SK-N-SH (cell line): Measurements from ENCODE around the gene DUT. TPM values are rescaled to one million over a fixed set of nuclear protein-coding genes. Genes with fewer than 3 reads are reported as not detected.

Source experiments
- CTCF ChIA-PET: fragments of 300-600, 350-600 bp; formaldehyde crosslinking; extraction: SDS; loops from one replicate; lab custom pipeline; 2021; lab: Yijun Ruan, JAX
- POLR2A ChIA-PET: fragments of 350-600 bp; sonication (Branson Sonifier 250); formaldehyde crosslinking; extraction: SDS; loops from one replicate; lab custom pipeline; 2020; ENCODE audit warnings: antibody characterized with exemption, inconsistent platforms; lab: Yijun Ruan, JAX
- DNase-seq: peaks from one replicate; pipeline ENCODE4 v3.0.0; 2012
- H2AFZ ChIP-seq: fragments of 200-600 bp; sonication (generic); 2 replicates; pipeline ENCODE4 v1.8.1; 2016; ENCODE audit warnings: antibody characterized with exemption, mild to moderate bottlenecking, low read depth
- H3F3A ChIP-seq: fragments of 200-600 bp; sonication (generic); replicated peaks from 2 replicates; pipeline ENCODE3; 2016; ENCODE audit warnings: antibody characterized with exemption, mild to moderate bottlenecking; ENCODE audit not compliant: insufficient read depth
- H3K27ac ChIP-seq, 2 experiments: fragments of 200-500 bp in 1 of 2; fragments of 200-600 bp in 1 of 2; sonication (Bioruptor generic) in 1 of 2; sonication (generic), shearing (Covaris generic) in 1 of 2; 2 replicates each; pipeline versions ENCODE4 v1.5.1 to v1.6.1; 2014 to 2016; ENCODE audit warnings: low read depth in 2 of 2, inconsistent platforms in 1 of 2, low read length in 1 of 2, mild to moderate bottlenecking in 1 of 2, mixed read lengths in 1 of 2
- H3K27me3 ChIP-seq: fragments of 200-600 bp; sonication (generic), shearing (Covaris generic); 2 replicates; pipeline ENCODE4 v1.6.1; 2016; ENCODE audit warnings: mixed run types; ENCODE audit not compliant: insufficient read depth
- H3K36me3 ChIP-seq, 2 experiments: fragments of 200-500 bp in 1 of 2; fragments of 200-600 bp in 1 of 2; sonication (Bioruptor generic) in 1 of 2; sonication (generic) in 1 of 2; replicated peaks in 1 of 2; 2 replicates each; pipeline versions ENCODE3 to v1.5.1; 2014 to 2016; ENCODE audit warnings: low read length in 1 of 2, mild to moderate bottlenecking in 1 of 2; ENCODE audit not compliant: insufficient read depth in 2 of 2, control insufficient read depth in 1 of 2
- H3K4me1 ChIP-seq, 2 experiments: fragments of 200-500 bp in 1 of 2; fragments of 200-600 bp in 1 of 2; sonication (Bioruptor generic) in 1 of 2; sonication (generic), shearing (Covaris generic) in 1 of 2; 2 replicates each; pipeline versions ENCODE4 v1.5.1 to v1.6.1; 2014 to 2016; ENCODE audit warnings: low read depth in 1 of 2, low read length in 1 of 2, mixed run types in 1 of 2; ENCODE audit not compliant: insufficient read depth in 2 of 2, control insufficient read depth in 1 of 2
- H3K4me2 ChIP-seq: fragments of 200-600 bp; sonication (generic), shearing (Covaris generic); 2 replicates; pipeline ENCODE4 v1.6.1; 2017; ENCODE audit warnings: mixed run types
- H3K4me3 ChIP-seq, 2 experiments: fragments of 200-500 bp in 1 of 2; fragments of 200-600 bp in 1 of 2; sonication (Bioruptor generic) in 1 of 2; sonication (generic), shearing (Covaris generic) in 1 of 2; 2 replicates each; pipeline versions ENCODE4 v1.5.1 to v1.8.1; 2014 to 2016; ENCODE audit warnings: low read depth in 2 of 2, inconsistent platforms in 1 of 2, low read length in 1 of 2, mild to moderate bottlenecking in 1 of 2, mixed read lengths in 1 of 2, moderate library complexity in 1 of 2
- H3K79me2 ChIP-seq: fragments of 200-600 bp; sonication (generic); 2 replicates; pipeline ENCODE4 v1.8.1; 2017; ENCODE audit warnings: mild to moderate bottlenecking; ENCODE audit not compliant: insufficient read depth
- H3K9ac ChIP-seq: fragments of 200-600 bp; sonication (generic); 2 replicates; pipeline ENCODE4 v1.6.1; 2017; ENCODE audit warnings: mixed run types
- H3K9me2 ChIP-seq: fragments of 200-600 bp; sonication (generic); 2 replicates; pipeline ENCODE4 v1.6.1; 2017; ENCODE audit warnings: mixed run types
- H3K9me3 ChIP-seq: fragments of 200-600 bp; sonication (generic); 2 replicates; pipeline ENCODE4 v1.6.1; 2017; ENCODE audit warnings: mixed run types, mild to moderate bottlenecking, moderate library complexity
- H4K20me1 ChIP-seq: fragments of 200-600 bp; sonication (generic); 2 replicates; pipeline ENCODE4 v1.6.1; 2017; ENCODE audit warnings: mild to moderate bottlenecking, mixed run types; ENCODE audit not compliant: insufficient read depth
- CHD2 ChIP-seq: fragments of 150-350 bp; IDR thresholded peaks from 2 replicates; pipeline ENCODE4 v1.6.1; 2018; ENCODE audit warnings: low read length; ENCODE audit not compliant: partially characterized antibody
- EZH2phosphoT487 ChIP-seq: fragments of 200-600 bp; sonication (generic); IDR thresholded peaks from 2 replicates; pipeline ENCODE4 v1.6.1; 2017; ENCODE audit warnings: low read depth, mixed run types, mild to moderate bottlenecking, antibody characterized with exemption, moderate library complexity, borderline replicate concordance
- FOSL2 ChIP-seq: IDR thresholded peaks from 2 replicates; pipeline ENCODE4 v1.4.0; 2012; ENCODE audit warnings: low read depth, mild to moderate bottlenecking, moderate library complexity, borderline replicate concordance
- FOXJ3 ChIP-seq: sonication (generic); formaldehyde crosslinking; IDR thresholded peaks from 2 replicates; pipeline ENCODE4 v1.5.1; 2020; ENCODE audit warnings: mild to moderate bottlenecking, missing genetic modification reagents
- GATA2 ChIP-seq: sonication (generic); formaldehyde crosslinking; IDR thresholded peaks from 2 replicates; pipeline ENCODE4 v1.5.0; 2020; ENCODE audit warnings: mild to moderate bottlenecking, missing genetic modification reagents
- JUND ChIP-seq: IDR thresholded peaks from 2 replicates; pipeline ENCODE4 v1.4.0; 2012
- MEF2A ChIP-seq: IDR thresholded peaks from 2 replicates; pipeline ENCODE4 v1.4.0; 2012; ENCODE audit warnings: low read depth, borderline replicate concordance
- NFIC ChIP-seq: IDR thresholded peaks from 2 replicates; pipeline ENCODE4 v1.4.0; 2012; ENCODE audit warnings: borderline replicate concordance
- NRF1 ChIP-seq: IDR thresholded peaks from 2 replicates; pipeline ENCODE4 v1.6.1; 2012; ENCODE audit warnings: low read depth, mild to moderate bottlenecking, low read length
- RAD21 ChIP-seq: IDR thresholded peaks from 2 replicates; pipeline ENCODE4 v1.6.1; 2012; ENCODE audit warnings: mild to moderate bottlenecking, low read length
- RCOR1 ChIP-seq: fragments of 150-350 bp; IDR thresholded peaks from 2 replicates; pipeline ENCODE4 v1.6.1; 2017; ENCODE audit warnings: antibody characterized with exemption, low read length
- RXRA ChIP-seq: IDR thresholded peaks from 2 replicates; pipeline ENCODE4 v1.4.0; 2012; ENCODE audit warnings: low read depth, mild to moderate bottlenecking, borderline replicate concordance
- SIN3A ChIP-seq: IDR thresholded peaks from 2 replicates; pipeline ENCODE4 v1.6.1; 2012; ENCODE audit warnings: low read depth, mild to moderate bottlenecking, low read length, moderate library complexity, borderline replicate concordance
- SMC3 ChIP-seq: IDR thresholded peaks from 2 replicates; pipeline ENCODE4 v1.6.1; 2012; ENCODE audit warnings: low read depth, low read length, improper control_type of control experiment
- TAF1 ChIP-seq: IDR thresholded peaks from 2 replicates; pipeline ENCODE4 v1.6.1; 2012; ENCODE audit warnings: low read depth, mild to moderate bottlenecking, low read length, moderate library complexity, borderline replicate concordance
- TEAD4 ChIP-seq: IDR thresholded peaks from 2 replicates; pipeline ENCODE4 v1.4.0; 2012; ENCODE audit warnings: mild to moderate bottlenecking, borderline replicate concordance; ENCODE audit not compliant: insufficient read depth
- YY1 ChIP-seq: IDR thresholded peaks from 2 replicates; pipeline ENCODE4 v1.4.0; 2012; ENCODE audit warnings: low read depth, mild to moderate bottlenecking
- WGBS: methylation state at CpG from one replicate; pipeline ENCODE4 v1.1.6; 2017; ENCODE audit warnings: low lambda C conversion rate; 5-methylcytosine and 5-hydroxymethylcytosine counted together
- polyA plus RNA-seq, 3 experiments: library from polyadenylated mRNA; depleted of rRNA; stranded (reverse); fragments of >200 nt; gene quantifications; 2 replicates each; pipeline ENCODE4 v1.2.3, GENCODE V29; 2012
- TF ChIP-seq, protein P1 (sequence below): IDR thresholded peaks from 2 replicates; pipeline ENCODE4; 2012
- TF ChIP-seq, protein P2 (sequence below): IDR thresholded peaks from 2 replicates; pipeline ENCODE4 v1.4.0; 2012; ENCODE audit warnings: low read depth, borderline replicate concordance
- TF ChIP-seq, protein P3 (sequence below): fragments of 150-350 bp; IDR thresholded peaks from 2 replicates; pipeline ENCODE4 v1.6.1; 2017; ENCODE audit warnings: antibody characterized with exemption, low read length, low read depth, borderline replicate concordance
- TF ChIP-seq, protein P4 (sequence below): IDR thresholded peaks from 2 replicates; pipeline ENCODE4 v1.6.1; 2012; ENCODE audit warnings: mild to moderate bottlenecking, low read depth, low read length, moderate library complexity

The DUT gene
- polyA plus RNA-seq, 1 of the 3 experiments (the other 2 are of a cell fraction): 79.3 TPM

DNA sequence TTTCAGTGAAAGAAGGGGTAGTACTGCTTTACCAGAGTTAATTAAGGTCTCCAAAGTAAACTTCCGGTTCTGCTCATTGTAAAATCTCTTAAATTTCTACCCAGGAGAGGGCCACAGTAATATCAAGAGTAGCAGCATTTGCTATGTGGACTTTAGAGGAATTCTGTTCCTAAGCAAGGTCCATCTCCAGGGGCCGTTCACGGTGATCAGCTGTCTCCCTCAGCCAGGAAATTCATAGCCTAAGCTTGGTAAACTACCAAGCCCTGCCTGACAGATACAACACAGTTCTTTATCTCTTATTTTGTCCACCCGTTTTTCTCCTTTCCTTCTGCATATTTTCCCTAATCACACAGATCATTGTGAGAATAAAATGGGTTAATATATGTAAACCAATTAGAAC, 2.3 kb downstream of the DUT start:
- TF ChIP-seq SIN3A: no peak
- TF ChIP-seq YY1: no peak
- TF ChIP-seq GATA2 (CRISPR knock-in tag): no peak
- TF ChIP-seq SMC3: no peak
- no peak for TF ChIP-seq RXRA
- no peak for TF ChIP-seq RCOR1
- no peak for TF ChIP-seq RAD21
- TF ChIP-seq, protein P1, sequence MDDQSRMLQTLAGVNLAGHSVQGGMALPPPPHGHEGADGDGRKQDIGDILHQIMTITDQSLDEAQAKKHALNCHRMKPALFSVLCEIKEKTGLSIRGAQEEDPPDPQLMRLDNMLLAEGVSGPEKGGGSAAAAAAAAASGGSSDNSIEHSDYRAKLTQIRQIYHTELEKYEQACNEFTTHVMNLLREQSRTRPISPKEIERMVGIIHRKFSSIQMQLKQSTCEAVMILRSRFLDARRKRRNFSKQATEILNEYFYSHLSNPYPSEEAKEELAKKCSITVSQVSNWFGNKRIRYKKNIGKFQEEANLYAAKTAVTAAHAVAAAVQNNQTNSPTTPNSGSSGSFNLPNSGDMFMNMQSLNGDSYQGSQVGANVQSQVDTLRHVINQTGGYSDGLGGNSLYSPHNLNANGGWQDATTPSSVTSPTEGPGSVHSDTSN: no peak
- Histone ChIP-seq H3K9ac (no peak overlapping the region), H3K27ac (no peak overlapping the region), H3K4me3 (no peak overlapping the region), H2AFZ (no peak overlapping the region), H3K9me3 (no peaks in the 10 kb centered on the region), H3K4me2 (no peak overlapping the region), H4K20me1 (peaks cover 7% of the 10 kb centered on the region; the same call in 1 of the 2 replicates), H3F3A (peaks cover 12% of the 10 kb centered on the region), H3K79me2 (peaks cover 35% of the 10 kb centered on the region), H3K36me3 (peaks cover 42 to 55% of the 10 kb centered on the region in 2 experiments), H3K4me1 (peaks cover 7 to 17% of the 10 kb centered on the region in 2 experiments; a peak in 3 of 4 replicates), H3K9me2 (no peaks in the 10 kb centered on the region), H3K27me3 (no peaks in the 10 kb centered on the region)
- DNase-seq: no peak
- ChIA-PET POLR2A (no interaction called here), CTCF (interaction anchor here (1.2 to 3.7 kb wide), 4 partner anchors 18 to 84 kb away, joined by 3 to 19 read pairs (median 8); no protein-coding TSS in a partner anchor)
- WGBS: 37% methylated on average over 4 of the region's 4 CpGs

DNA sequence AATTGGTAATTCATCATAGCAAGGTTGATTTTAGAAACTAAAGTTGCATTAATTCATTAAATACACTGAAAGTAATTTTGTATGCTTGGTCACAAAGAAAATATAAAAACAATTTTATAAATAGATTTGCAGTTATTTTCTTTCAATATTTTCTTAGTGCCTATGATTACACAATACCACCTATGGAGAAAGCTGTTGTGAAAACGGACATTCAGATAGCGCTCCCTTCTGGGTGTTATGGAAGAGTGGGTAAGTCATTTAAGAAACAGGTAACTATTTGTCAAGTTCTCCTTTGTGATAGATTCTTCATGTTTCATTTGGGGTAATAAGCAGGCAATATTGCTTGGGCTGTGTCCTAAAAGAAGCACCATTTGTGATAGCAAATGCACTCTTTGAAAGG, 3.0 kb downstream of the DUT start:
- Histone ChIP-seq H3K9me3 (no peaks in the 10 kb centered on the region), H3K9me2 (no peaks in the 10 kb centered on the region), H3K79me2 (peaks cover 33% of the 10 kb centered on the region), H3F3A (peaks cover 16% of the 10 kb centered on the region), H3K36me3 (peaks cover 48 to 56% of the 10 kb centered on the region in 2 experiments), H3K9ac (no peak overlapping the region), H3K4me2 (no peak overlapping the region), H2AFZ (no peak overlapping the region), H3K4me3 (no peak overlapping the region), H3K27me3 (no peaks in the 10 kb centered on the region), H4K20me1 (peaks cover 7% of the 10 kb centered on the region; the same call in 1 of the 2 replicates), H3K4me1 (peaks cover 7 to 17% of the 10 kb centered on the region in 2 experiments; a peak in 3 of 4 replicates), H3K27ac (no peak overlapping the region)
- no peak for DNase-seq
- CTCF ChIA-PET: interaction anchor here (1.2 to 3.7 kb wide), 5 partner anchors 18 to 311 kb away, joined by 3 to 25 read pairs (median 8); partner anchors contain the start of gene FBN1
- POLR2A ChIA-PET: no interaction called here
- WGBS: 91% methylated on average over 2 of the region's 2 CpGs
- TF ChIP-seq NFIC: no peak
- no peak for TF ChIP-seq TAF1
- TF ChIP-seq NRF1: no peak
- TF ChIP-seq, protein P2, sequence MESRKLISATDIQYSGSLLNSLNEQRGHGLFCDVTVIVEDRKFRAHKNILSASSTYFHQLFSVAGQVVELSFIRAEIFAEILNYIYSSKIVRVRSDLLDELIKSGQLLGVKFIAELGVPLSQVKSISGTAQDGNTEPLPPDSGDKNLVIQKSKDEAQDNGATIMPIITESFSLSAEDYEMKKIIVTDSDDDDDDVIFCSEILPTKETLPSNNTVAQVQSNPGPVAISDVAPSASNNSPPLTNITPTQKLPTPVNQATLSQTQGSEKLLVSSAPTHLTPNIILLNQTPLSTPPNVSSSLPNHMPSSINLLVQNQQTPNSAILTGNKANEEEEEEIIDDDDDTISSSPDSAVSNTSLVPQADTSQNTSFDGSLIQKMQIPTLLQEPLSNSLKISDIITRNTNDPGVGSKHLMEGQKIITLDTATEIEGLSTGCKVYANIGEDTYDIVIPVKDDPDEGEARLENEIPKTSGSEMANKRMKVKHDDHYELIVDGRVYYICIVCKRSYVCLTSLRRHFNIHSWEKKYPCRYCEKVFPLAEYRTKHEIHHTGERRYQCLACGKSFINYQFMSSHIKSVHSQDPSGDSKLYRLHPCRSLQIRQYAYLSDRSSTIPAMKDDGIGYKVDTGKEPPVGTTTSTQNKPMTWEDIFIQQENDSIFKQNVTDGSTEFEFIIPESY: no peak
- TF ChIP-seq, protein P3, sequence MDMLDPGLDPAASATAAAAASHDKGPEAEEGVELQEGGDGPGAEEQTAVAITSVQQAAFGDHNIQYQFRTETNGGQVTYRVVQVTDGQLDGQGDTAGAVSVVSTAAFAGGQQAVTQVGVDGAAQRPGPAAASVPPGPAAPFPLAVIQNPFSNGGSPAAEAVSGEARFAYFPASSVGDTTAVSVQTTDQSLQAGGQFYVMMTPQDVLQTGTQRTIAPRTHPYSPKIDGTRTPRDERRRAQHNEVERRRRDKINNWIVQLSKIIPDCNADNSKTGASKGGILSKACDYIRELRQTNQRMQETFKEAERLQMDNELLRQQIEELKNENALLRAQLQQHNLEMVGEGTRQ: no peak
- no peak for TF ChIP-seq SIN3A
- TF ChIP-seq EZH2phosphoT487: no peak
- TF ChIP-seq TEAD4: no peak
- TF ChIP-seq, protein P4, sequence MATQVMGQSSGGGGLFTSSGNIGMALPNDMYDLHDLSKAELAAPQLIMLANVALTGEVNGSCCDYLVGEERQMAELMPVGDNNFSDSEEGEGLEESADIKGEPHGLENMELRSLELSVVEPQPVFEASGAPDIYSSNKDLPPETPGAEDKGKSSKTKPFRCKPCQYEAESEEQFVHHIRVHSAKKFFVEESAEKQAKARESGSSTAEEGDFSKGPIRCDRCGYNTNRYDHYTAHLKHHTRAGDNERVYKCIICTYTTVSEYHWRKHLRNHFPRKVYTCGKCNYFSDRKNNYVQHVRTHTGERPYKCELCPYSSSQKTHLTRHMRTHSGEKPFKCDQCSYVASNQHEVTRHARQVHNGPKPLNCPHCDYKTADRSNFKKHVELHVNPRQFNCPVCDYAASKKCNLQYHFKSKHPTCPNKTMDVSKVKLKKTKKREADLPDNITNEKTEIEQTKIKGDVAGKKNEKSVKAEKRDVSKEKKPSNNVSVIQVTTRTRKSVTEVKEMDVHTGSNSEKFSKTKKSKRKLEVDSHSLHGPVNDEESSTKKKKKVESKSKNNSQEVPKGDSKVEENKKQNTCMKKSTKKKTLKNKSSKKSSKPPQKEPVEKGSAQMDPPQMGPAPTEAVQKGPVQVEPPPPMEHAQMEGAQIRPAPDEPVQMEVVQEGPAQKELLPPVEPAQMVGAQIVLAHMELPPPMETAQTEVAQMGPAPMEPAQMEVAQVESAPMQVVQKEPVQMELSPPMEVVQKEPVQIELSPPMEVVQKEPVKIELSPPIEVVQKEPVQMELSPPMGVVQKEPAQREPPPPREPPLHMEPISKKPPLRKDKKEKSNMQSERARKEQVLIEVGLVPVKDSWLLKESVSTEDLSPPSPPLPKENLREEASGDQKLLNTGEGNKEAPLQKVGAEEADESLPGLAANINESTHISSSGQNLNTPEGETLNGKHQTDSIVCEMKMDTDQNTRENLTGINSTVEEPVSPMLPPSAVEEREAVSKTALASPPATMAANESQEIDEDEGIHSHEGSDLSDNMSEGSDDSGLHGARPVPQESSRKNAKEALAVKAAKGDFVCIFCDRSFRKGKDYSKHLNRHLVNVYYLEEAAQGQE: no peak
- no peak for TF ChIP-seq CHD2
- TF ChIP-seq MEF2A: no peak
- TF ChIP-seq FOXJ3 (CRISPR knock-in tag): no peak
- no peak for TF ChIP-seq FOSL2
- TF ChIP-seq JUND: no peak
